Activated CD8-positive, alpha-beta memory T cell treated with anti-CD3 and anti-CD28 coated beads, Interleukin-2, amount 50 U/mL, for 24 hours (primary cell): ENCODE results near the gene IGF2R.
"Not testable (repeated sequence)": the region's sequence is repeated elsewhere in the genome, so short reads cannot be mapped to it uniquely, and the experiment has no call there.

ENCODE experiments used
- DNase-seq: peaks from one replicate; pipeline ENCODE4 v3.0.0-alpha.2; 2020; ENCODE audit errors: extremely low read depth

The IGF2R gene

GRCh38 chr6:160095146-160095845 lies 126.4 kb downstream of the IGF2R start:
- DNase-seq: no peak

GRCh38 chr6:160101277-160102205 lies 132.7 kb downstream of the IGF2R start:
- DNase-seq: no peak

- DNase-seq: no peak
These were observed 133.5 kb downstream of the IGF2R start for GRCh38 chr6:160102399-160102798.

- no peak for DNase-seq
These were observed 134.3 kb downstream of the IGF2R start for GRCh38 chr6:160102956-160103824.

- no peak for DNase-seq
These were observed 134.9 kb downstream of the IGF2R start for GRCh38 chr6:160103825-160104100.

- no peak for DNase-seq
These were observed 136.1 kb downstream of the IGF2R start for GRCh38 chr6:160104821-160105517.

- no peak for DNase-seq
These were observed 137.1 kb downstream of the IGF2R start for GRCh38 chr6:160106010-160106409.

GRCh38 chr6:160106701-160107100 lies 137.8 kb downstream of the IGF2R start:
- DNase-seq: no peak

- no peak for DNase-seq
These were observed 139.2 kb downstream of the IGF2R start for GRCh38 chr6:160108077-160108476.

GRCh38 chr6:160110586-160111123 lies 141.8 kb downstream of the IGF2R start:
- no peak for DNase-seq

- DNase-seq: no peak
These were observed 142.9 kb downstream of the IGF2R start for GRCh38 chr6:160111806-160112205.

- DNase-seq: no peak
These were observed 143.9 kb downstream of the IGF2R start for GRCh38 chr6:160112628-160113299.

GRCh38 chr6:160114536-160114935 lies 145.7 kb downstream of the IGF2R start:
- DNase-seq: not testable (repeated sequence)

- DNase-seq: no peak
These were observed 146.5 kb downstream of the IGF2R start for GRCh38 chr6:160115421-160115820.

GRCh38 chr6:160116411-160116810 lies 147.5 kb downstream of the IGF2R start:
- no peak for DNase-seq

GRCh38 chr6:160117137-160117536 lies 148.3 kb downstream of the IGF2R start:
- no peak for DNase-seq

GRCh38 chr6:160118620-160119229 lies 149.8 kb downstream of the IGF2R start:
- no peak for DNase-seq

- DNase-seq: no peak
These were observed 151.2 kb downstream of the IGF2R start for GRCh38 chr6:160120087-160120486.

- DNase-seq: no peak
These were observed 152.7 kb downstream of the IGF2R start, which contains the start of gene SLC22A1 for GRCh38 chr6:160121558-160121957. TSS of gene SLC22A1 (plus strand) at chr6:160121815. CDS start at chr6:160121936, 121 bp downstream.

GRCh38 chr6:160121981-160122380 lies 153.1 kb downstream of the IGF2R start:
- no peak for DNase-seq
